Neural cell (in vitro differentiated cells): ENCODE data around the gene C22orf23. TPM values are rescaled to one million over a fixed set of nuclear protein-coding genes. Genes with fewer than 3 reads are reported as not detected.
A peak's percentile ranks its signal among the peaks of the same experiment; 100 is the strongest.

Source experiments
- H2AFZ ChIP-seq: fragments of 200-600, 300-800 bp; sonication (generic), shearing (Covaris generic); 2 replicates; pipeline ENCODE4 v1.6.0; 2014; ENCODE audit warnings: low read depth, mild to moderate bottlenecking, antibody characterized with exemption, low read length, moderate library complexity
- H3F3A ChIP-seq: fragments of 200-600 bp; shearing (Covaris generic); 2 replicates; pipeline ENCODE4 v1.6.1; 2016; ENCODE audit warnings: mild to moderate bottlenecking, moderate library complexity, mixed read lengths, antibody characterized with exemption, low read length; ENCODE audit not compliant: insufficient read depth, poor library complexity, severe bottlenecking
- H3K27ac ChIP-seq: fragments of 200-600, 300-800 bp; sonication (generic), shearing (Covaris generic); 2 replicates; pipeline ENCODE4 v1.5.1; 2014; ENCODE audit warnings: mild to moderate bottlenecking, low read length, moderate library complexity
- H3K27me3 ChIP-seq: fragments of 300-800, 200-600 bp; sonication (generic), shearing (Covaris generic); 2 replicates; pipeline ENCODE4 v1.6.0; 2014; ENCODE audit warnings: mild to moderate bottlenecking, low read depth, low read length, moderate library complexity; ENCODE audit not compliant: insufficient read depth
- H3K36me3 ChIP-seq: fragments of 300-800, 200-600 bp; sonication (generic), shearing (Covaris generic); 2 replicates; pipeline ENCODE4 v1.5.1; 2014; ENCODE audit warnings: mild to moderate bottlenecking, antibody characterized with exemption, low read length, moderate library complexity; ENCODE audit not compliant: insufficient read depth
- H3K4me2 ChIP-seq: fragments of 300-800, 200-600 bp; sonication (generic), shearing (Covaris generic); 2 replicates; pipeline ENCODE4 v1.6.0; 2014; ENCODE audit warnings: mild to moderate bottlenecking, low read length
- H3K4me3 ChIP-seq: fragments of 300-800, 200-600 bp; sonication (generic), shearing (Covaris generic); 2 replicates; pipeline ENCODE4 v1.5.1; 2014; ENCODE audit warnings: mild to moderate bottlenecking, low read length, moderate library complexity
- H3K79me2 ChIP-seq: fragments of 200-600 bp; shearing (Covaris generic); replicated peaks from 2 replicates; pipeline ENCODE4 v1.6.0; 2014; ENCODE audit warnings: mild to moderate bottlenecking, low read length, moderate library complexity; ENCODE audit not compliant: insufficient read depth
- H3K9ac ChIP-seq: fragments of 300-800, 200-600 bp; sonication (generic), shearing (Covaris generic); 2 replicates; pipeline ENCODE4 v1.6.1; 2016; ENCODE audit warnings: mild to moderate bottlenecking, low read length, mixed read lengths
- H3K9me2 ChIP-seq: fragments of 200-600 bp; shearing (Covaris generic); 2 replicates; pipeline ENCODE4 v1.6.1; 2016; ENCODE audit warnings: mild to moderate bottlenecking, low read length, mixed read lengths; ENCODE audit not compliant: insufficient read depth
- H3K9me3 ChIP-seq: fragments of 200-600, 300-800 bp; sonication (generic), shearing (Covaris generic); 2 replicates; pipeline ENCODE4 v1.6.1; 2016; ENCODE audit warnings: mild to moderate bottlenecking, mixed run types, low read length, moderate library complexity, mixed read lengths
- H4K20me1 ChIP-seq: fragments of 200-600 bp; shearing (Covaris generic); 2 replicates; pipeline ENCODE4 v1.6.1; 2016; ENCODE audit warnings: mild to moderate bottlenecking, mixed run types; ENCODE audit not compliant: insufficient read depth
- EP300 ChIP-seq: fragments of 450-650 bp; conservative IDR thresholded peaks from 2 replicates; pipeline ENCODE4 v1.6.1; 2014; ENCODE audit warnings: antibody characterized with exemption, mild to moderate bottlenecking, moderate library complexity; ENCODE audit not compliant: poor library complexity, severe bottlenecking
- EZH2 ChIP-seq: fragments of 200-600, 300-800 bp; shearing (Covaris generic), sonication (generic); IDR thresholded peaks from 2 replicates; pipeline ENCODE4 v1.6.1; 2014; ENCODE audit warnings: antibody characterized with exemption, low read length, borderline replicate concordance, mild to moderate bottlenecking; ENCODE audit not compliant: insufficient read depth, poor library complexity, severe bottlenecking
- MXI1 ChIP-seq: fragments of 450-650 bp; conservative IDR thresholded peaks from 2 replicates; pipeline ENCODE4 v1.6.1; 2014; ENCODE audit warnings: antibody characterized with exemption, mild to moderate bottlenecking; ENCODE audit not compliant: poor library complexity, severe bottlenecking
- POLR2AphosphoS5 ChIP-seq: IDR thresholded peaks from 2 replicates; pipeline ENCODE4 v1.6.1; 2012
- RAD21 ChIP-seq: fragments of 450-650 bp; conservative IDR thresholded peaks from 2 replicates; pipeline ENCODE4 v1.6.1; 2014; ENCODE audit warnings: antibody characterized with exemption, mild to moderate bottlenecking, moderate library complexity
- SMC3 ChIP-seq: fragments of 450-650 bp; conservative IDR thresholded peaks from 2 replicates; pipeline ENCODE4 v1.6.1; 2014; ENCODE audit warnings: antibody characterized with exemption, mild to moderate bottlenecking, moderate library complexity; ENCODE audit not compliant: poor library complexity
- TAF1 ChIP-seq: IDR thresholded peaks from 2 replicates; pipeline ENCODE4 v1.6.1; 2012; ENCODE audit warnings: low read depth
- polyA plus RNA-seq: library from polyadenylated mRNA; depleted of rRNA; stranded (reverse); fragments of >200 nt; gene quantifications from 2 replicates; pipeline ENCODE4 v1.2.3, GENCODE V29; 2014
- TF ChIP-seq, protein P1 (sequence below): fragments of 450-650 bp; IDR thresholded peaks from 2 replicates; pipeline ENCODE4 v1.5.1; 2014; ENCODE audit warnings: antibody characterized with exemption, mild to moderate bottlenecking, moderate library complexity; ENCODE audit not compliant: poor library complexity, severe bottlenecking
- TF ChIP-seq, protein P2 (sequence below): IDR thresholded peaks from 2 replicates; pipeline ENCODE4 v1.6.1; 2012; ENCODE audit warnings: borderline replicate concordance

The C22orf23 gene
- polyA plus RNA-seq, 1 donor from 2014 or later = 1.3 TPM

DNA sequence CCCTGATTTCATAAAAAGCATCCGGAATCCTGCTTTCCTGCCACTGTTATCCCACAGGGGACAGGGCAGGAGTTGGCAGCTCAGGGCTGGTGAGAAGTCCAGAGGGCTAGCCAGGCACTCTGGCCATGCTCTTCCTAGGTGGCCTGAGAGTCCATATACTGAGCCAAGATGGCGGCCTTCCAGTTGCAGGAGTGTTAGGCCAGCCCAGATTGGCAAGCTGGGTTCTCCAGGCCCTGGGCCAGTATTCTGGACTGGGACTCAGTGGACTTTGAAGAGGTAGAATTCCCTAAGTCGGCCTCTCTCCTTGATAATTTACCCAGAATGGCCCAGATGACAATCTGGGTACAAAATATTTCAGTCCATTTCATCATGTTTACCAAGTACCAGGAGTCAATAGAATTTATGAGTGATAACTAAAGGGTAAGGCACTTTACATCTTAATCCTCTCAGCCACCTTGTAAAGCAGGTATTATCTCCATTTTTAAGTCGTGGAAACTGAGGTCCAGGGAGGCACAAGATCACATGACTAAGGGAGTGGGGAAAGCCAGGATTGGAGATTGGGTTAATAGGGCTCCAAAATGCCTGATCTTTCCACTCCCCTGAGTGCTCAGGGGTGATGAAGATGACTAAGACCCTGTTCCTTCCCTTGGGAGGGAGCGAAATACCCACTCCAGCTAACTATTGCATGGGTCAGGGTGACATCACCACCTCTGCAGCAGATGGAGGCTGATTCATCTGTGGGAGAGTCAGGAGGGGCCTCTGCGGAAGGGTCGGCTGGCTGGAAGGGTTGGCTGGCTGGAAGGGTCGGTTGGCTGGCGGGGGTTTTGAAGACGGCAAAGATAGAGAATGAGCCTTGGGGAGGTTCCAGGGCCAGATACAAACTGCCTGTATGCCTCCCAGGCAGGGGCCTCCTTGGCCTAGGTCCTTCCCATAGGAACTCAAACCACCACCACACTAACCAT lies 48.5 kb downstream of the C22orf23 start:
- Histone ChIP-seq H3K27me3 (no peaks in the 10 kb centered on the region), H3K9me2 (no peaks in the 10 kb centered on the region), H3F3A (no peaks in the 10 kb centered on the region), H3K9me3 (no peaks in the 10 kb centered on the region), H3K79me2 (no peaks in the 10 kb centered on the region), H3K9ac (no peak overlapping the region), H3K4me3 (peak overlapping the region; percentile 63), H3K27ac (no peak overlapping the region), H3K36me3 (no peaks in the 10 kb centered on the region), H4K20me1 (no peaks in the 10 kb centered on the region), H3K4me2 (no peak overlapping the region), H2AFZ (no peak overlapping the region)
- no peak for TF ChIP-seq MXI1
- TF ChIP-seq RAD21 = no peak
- no peak for TF ChIP-seq EZH2
- TF ChIP-seq, protein P1, sequence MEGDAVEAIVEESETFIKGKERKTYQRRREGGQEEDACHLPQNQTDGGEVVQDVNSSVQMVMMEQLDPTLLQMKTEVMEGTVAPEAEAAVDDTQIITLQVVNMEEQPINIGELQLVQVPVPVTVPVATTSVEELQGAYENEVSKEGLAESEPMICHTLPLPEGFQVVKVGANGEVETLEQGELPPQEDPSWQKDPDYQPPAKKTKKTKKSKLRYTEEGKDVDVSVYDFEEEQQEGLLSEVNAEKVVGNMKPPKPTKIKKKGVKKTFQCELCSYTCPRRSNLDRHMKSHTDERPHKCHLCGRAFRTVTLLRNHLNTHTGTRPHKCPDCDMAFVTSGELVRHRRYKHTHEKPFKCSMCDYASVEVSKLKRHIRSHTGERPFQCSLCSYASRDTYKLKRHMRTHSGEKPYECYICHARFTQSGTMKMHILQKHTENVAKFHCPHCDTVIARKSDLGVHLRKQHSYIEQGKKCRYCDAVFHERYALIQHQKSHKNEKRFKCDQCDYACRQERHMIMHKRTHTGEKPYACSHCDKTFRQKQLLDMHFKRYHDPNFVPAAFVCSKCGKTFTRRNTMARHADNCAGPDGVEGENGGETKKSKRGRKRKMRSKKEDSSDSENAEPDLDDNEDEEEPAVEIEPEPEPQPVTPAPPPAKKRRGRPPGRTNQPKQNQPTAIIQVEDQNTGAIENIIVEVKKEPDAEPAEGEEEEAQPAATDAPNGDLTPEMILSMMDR = no peak
- TF ChIP-seq EP300 = no peak
- TF ChIP-seq, protein P2, sequence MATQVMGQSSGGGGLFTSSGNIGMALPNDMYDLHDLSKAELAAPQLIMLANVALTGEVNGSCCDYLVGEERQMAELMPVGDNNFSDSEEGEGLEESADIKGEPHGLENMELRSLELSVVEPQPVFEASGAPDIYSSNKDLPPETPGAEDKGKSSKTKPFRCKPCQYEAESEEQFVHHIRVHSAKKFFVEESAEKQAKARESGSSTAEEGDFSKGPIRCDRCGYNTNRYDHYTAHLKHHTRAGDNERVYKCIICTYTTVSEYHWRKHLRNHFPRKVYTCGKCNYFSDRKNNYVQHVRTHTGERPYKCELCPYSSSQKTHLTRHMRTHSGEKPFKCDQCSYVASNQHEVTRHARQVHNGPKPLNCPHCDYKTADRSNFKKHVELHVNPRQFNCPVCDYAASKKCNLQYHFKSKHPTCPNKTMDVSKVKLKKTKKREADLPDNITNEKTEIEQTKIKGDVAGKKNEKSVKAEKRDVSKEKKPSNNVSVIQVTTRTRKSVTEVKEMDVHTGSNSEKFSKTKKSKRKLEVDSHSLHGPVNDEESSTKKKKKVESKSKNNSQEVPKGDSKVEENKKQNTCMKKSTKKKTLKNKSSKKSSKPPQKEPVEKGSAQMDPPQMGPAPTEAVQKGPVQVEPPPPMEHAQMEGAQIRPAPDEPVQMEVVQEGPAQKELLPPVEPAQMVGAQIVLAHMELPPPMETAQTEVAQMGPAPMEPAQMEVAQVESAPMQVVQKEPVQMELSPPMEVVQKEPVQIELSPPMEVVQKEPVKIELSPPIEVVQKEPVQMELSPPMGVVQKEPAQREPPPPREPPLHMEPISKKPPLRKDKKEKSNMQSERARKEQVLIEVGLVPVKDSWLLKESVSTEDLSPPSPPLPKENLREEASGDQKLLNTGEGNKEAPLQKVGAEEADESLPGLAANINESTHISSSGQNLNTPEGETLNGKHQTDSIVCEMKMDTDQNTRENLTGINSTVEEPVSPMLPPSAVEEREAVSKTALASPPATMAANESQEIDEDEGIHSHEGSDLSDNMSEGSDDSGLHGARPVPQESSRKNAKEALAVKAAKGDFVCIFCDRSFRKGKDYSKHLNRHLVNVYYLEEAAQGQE = no peak
- no peak for TF ChIP-seq TAF1
- no peak for TF ChIP-seq POLR2AphosphoS5
- TF ChIP-seq SMC3 = no peak

DNA sequence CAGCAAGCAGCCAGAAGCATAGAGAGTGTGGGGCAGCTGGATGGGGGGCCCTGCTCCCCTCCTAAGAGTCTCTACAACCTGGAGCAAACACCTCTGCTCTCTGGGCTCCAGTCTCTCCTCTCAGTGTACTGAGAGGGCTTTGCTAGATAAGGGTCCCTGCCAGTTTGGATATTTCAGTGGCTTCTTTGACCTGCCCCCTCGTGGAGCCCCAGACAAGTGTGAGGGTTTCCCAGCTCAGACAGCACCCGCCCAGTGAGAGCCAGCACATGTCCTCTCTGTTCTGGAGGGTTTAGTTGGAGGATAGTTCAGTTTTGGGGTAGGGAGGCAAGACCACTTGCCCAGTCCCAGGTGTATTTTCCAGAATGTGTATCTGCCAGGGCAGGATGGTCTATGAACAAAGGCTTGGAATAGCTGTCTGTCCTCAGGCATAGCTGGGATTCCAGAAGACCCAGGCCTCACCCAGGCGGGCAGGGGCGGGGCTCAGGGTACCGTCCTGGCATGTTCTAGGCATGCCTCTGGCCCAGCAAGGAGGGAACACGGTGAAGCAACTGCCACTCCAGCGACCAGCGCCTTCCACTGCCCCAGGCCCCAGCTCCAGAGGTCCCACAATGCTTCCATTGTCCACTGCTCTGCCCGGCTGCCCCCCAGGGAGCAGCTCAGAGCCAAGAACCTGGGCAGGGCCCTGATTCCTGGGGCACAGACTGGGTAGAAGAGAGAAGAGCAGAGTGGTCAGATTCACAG lies 54.8 kb downstream of the C22orf23 start:
- TF ChIP-seq SMC3 = no peak
- no peak for TF ChIP-seq MXI1
- TF ChIP-seq, protein P2 = no peak
- no peak for TF ChIP-seq EP300
- no peak for TF ChIP-seq EZH2
- no peak for TF ChIP-seq POLR2AphosphoS5
- TF ChIP-seq TAF1 = no peak
- TF ChIP-seq RAD21 = no peak
- TF ChIP-seq, protein P1 = no peak
- Histone ChIP-seq H3K27ac (no peak overlapping the region), H3K36me3 (no peaks in the 10 kb centered on the region), H3K4me3 (no peak overlapping the region), H3K27me3 (no peaks in the 10 kb centered on the region), H3K9me3 (no peaks in the 10 kb centered on the region), H3K79me2 (no peaks in the 10 kb centered on the region), H3F3A (no peaks in the 10 kb centered on the region), H3K4me2 (no peak overlapping the region), H3K9ac (no peak overlapping the region), H3K9me2 (no peaks in the 10 kb centered on the region), H2AFZ (no peak overlapping the region), H4K20me1 (no peaks in the 10 kb centered on the region)
